ENCODE measurements around the gene DEDD2.

The DEDD2 gene

GRCh38 chr19:42170715-42171114, 46.8 kb downstream of the DEDD2 start:
- no peak for DNase-seq (ENCODE audit: low spot score)

GRCh38 chr19:42169486-42170413, 47.7 kb downstream of the DEDD2 start:
- no peak for DNase-seq (ENCODE audit: low spot score)

GRCh38 chr19:42168206-42168605, 49.3 kb downstream of the DEDD2 start:
- no peak for DNase-seq (ENCODE audit: low spot score)

- DNase-seq (ENCODE audit: low spot score): no peak
Observed at GRCh38 chr19:42166316-42166715, 51.2 kb downstream of the DEDD2 start.

- DNase-seq (ENCODE audit: low spot score): no peak
Observed at GRCh38 chr19:42165146-42165545, 52.3 kb downstream of the DEDD2 start.

- no peak for DNase-seq (ENCODE audit: low spot score)
Observed at GRCh38 chr19:42161616-42162263, 55.7 kb downstream of the DEDD2 start.

- DNase-seq (ENCODE audit: low spot score): no peak
Observed at GRCh38 chr19:42159942-42160341, 57.5 kb downstream of the DEDD2 start.

GRCh38 chr19:42158926-42159325, 58.6 kb downstream of the DEDD2 start:
- no peak for DNase-seq (ENCODE audit: low spot score)

- no peak for DNase-seq (ENCODE audit: low spot score)
Observed at GRCh38 chr19:42156571-42156970, 60.9 kb downstream of the DEDD2 start.

GRCh38 chr19:42155796-42156195, 61.7 kb downstream of the DEDD2 start:
- no peak for DNase-seq (ENCODE audit: low spot score)

- no peak for DNase-seq (ENCODE audit: low spot score)
Observed at GRCh38 chr19:42154471-42155323, 62.8 kb downstream of the DEDD2 start.

- DNase-seq (ENCODE audit: low spot score): no peak
Observed at GRCh38 chr19:42153672-42154433, 63.6 kb downstream of the DEDD2 start.

- no peak for DNase-seq (ENCODE audit: low spot score)
Observed at GRCh38 chr19:42152910-42153671, 64.4 kb downstream of the DEDD2 start.

- DNase-seq (ENCODE audit: low spot score): no peak
Observed at GRCh38 chr19:42151782-42152684, 65.4 kb downstream of the DEDD2 start.

- no peak for DNase-seq (ENCODE audit: low spot score)
Observed at GRCh38 chr19:42150911-42151361, 66.5 kb downstream of the DEDD2 start.

GRCh38 chr19:42150364-42150763, 67.1 kb downstream of the DEDD2 start:
- DNase-seq (ENCODE audit: low spot score): no peak

GRCh38 chr19:42149447-42150202, 67.9 kb downstream of the DEDD2 start:
- DNase-seq (ENCODE audit: low spot score): no peak
